Right lobe of liver (tissue), 6 donors: ENCODE data around the gene KCNJ2. TPM values are rescaled to one million over a fixed set of nuclear protein-coding genes. Genes with fewer than 3 reads are reported as not detected.

Source experiments
- ATAC-seq, 4 donors: fragments of 200-7000 bp; cut with Tn5 transposase; one replicate each; pipeline ENCODE4 v1.9.1; 2020; ENCODE audit warnings: mild to moderate bottlenecking in 4 of 4, moderate library complexity in 4 of 4
- DNase-seq, 3 donors: peaks; one replicate each; pipeline ENCODE4 v3.0.0-alpha.2; 2020
- H3K27ac ChIP-seq, 3 donors: fragments of 200-600 bp; one replicate each; pipeline ENCODE4 v1.8.0; 2022
- H3K27me3 ChIP-seq, 2 donors: fragments of 200-600 bp; one replicate each; pipeline ENCODE4 v1.8.0; 2022
- H3K36me3 ChIP-seq, 4 donors: fragments of 200-600 bp; sonication (generic) in 1 of 4; one replicate each; pipeline versions ENCODE4 v1.5.1 to v1.8.0; 2017 to 2022; ENCODE audit warnings: control low read depth in 1 of 4
- H3K4me1 ChIP-seq, 4 donors: fragments of 200-600 bp; sonication (generic) in 1 of 4; one replicate each; pipeline versions ENCODE4 v1.5.1 to v1.8.0; 2017 to 2022; ENCODE audit warnings: control low read depth in 1 of 4
- H3K4me3 ChIP-seq, 3 donors: fragments of 200-600 bp; one replicate each; pipeline ENCODE4 v1.8.0; 2022
- H3K9me3 ChIP-seq, 4 donors: fragments of 200-600 bp; sonication (generic) in 1 of 4; one replicate each; pipeline versions ENCODE4 v1.5.1 to v1.8.0; 2017 to 2022; ENCODE audit warnings: control low read depth in 1 of 4
- POLR2A ChIP-seq: fragments of 450-650 bp; IDR thresholded peaks from one replicate; pipeline ENCODE4 v1.6.1; 2017; ENCODE audit warnings: antibody characterized with exemption, mild to moderate bottlenecking
- WGBS: methylation state at CpG from one replicate; pipeline ENCODE4 v1.1.6; 2018; ENCODE audit warnings: low coverage, low lambda C conversion rate; ENCODE audit not compliant: insufficient coverage; ENCODE audit errors: missing lambda C conversion rate; 5-methylcytosine and 5-hydroxymethylcytosine counted together
- intact Hi-C, 2 donors: fragments of 100-400 bp; cut with DNase I; formaldehyde crosslinking; loops; one replicate each; pipeline versions ENCODE4 v1.11.2 to v1.14.1; 2022
- total RNA-seq, 6 experiments: library from RNA; depleted of rRNA in 2 of 6; stranded (reverse); fragments of >200 nt in 2 of 6; fragmentation: NEBNext Ultra II Directional in 3 of 6; extraction: Animal tissue kit (Norgen Biotek cat#: 25700) in 3 of 6; gene quantifications; one replicate each; pipeline versions ENCODE4 v1.1.0 to v1.2.4, GENCODE V29; 2016 to 2023
- TF ChIP-seq, protein P1 (sequence below), 4 donors: fragments of 200-600 bp in 3 of 4; fragments of 450-650 bp in 1 of 4; IDR thresholded peaks; one replicate each; pipeline versions ENCODE4 v1.5.1 to v1.8.0; 2016 to 2022; ENCODE audit warnings: antibody characterized with exemption in 4 of 4, mild to moderate bottlenecking in 2 of 4
- donor health status: DM: no; HTN: yes; CAD: no.
- donor health status: DM: no; HTN: no; CAD: no.
- donor health status: DM: no; HTN: no; CAD: no.
- donor health status: DM: no; HTN: yes; CAD: no.
- donor health status: DM: no; HTN: yes; CAD: no.

KCNJ2 gene
- total RNA-seq, 6 experiments from 2014 or later, result 0.62 to 2.5 (median 1.0) TPM

DNA sequence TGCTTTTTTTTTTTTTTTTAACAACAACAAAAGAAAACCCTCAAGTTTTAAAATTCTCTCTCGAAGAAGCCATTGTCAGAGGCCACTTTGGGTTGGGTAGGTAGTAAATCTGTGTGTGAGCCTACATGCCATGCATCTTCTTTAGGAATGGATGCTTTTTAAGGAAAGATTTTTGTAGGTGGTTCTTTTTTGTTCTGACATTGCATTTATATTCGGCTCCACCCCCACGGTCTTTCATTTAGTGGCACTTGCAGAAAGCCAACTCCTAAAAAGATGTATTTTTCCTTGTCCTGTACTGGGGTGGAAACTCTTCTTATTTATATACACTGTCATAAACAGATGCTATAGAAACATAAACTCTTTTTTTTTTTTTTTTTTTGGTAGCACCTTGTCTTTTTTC is 35.1 kb downstream of the KCNJ2 start:
- Histone ChIP-seq H3K4me3 (no peak overlapping the region), H3K9me3 (no peaks in the 10 kb centered on the region), H3K27ac (no peak overlapping the region), H3K27me3 (no peaks in the 10 kb centered on the region), H3K4me1 (no peaks in the 10 kb centered on the region), H3K36me3 (no peaks in the 10 kb centered on the region)
- no peak for TF ChIP-seq POLR2A
- TF ChIP-seq, protein P1, sequence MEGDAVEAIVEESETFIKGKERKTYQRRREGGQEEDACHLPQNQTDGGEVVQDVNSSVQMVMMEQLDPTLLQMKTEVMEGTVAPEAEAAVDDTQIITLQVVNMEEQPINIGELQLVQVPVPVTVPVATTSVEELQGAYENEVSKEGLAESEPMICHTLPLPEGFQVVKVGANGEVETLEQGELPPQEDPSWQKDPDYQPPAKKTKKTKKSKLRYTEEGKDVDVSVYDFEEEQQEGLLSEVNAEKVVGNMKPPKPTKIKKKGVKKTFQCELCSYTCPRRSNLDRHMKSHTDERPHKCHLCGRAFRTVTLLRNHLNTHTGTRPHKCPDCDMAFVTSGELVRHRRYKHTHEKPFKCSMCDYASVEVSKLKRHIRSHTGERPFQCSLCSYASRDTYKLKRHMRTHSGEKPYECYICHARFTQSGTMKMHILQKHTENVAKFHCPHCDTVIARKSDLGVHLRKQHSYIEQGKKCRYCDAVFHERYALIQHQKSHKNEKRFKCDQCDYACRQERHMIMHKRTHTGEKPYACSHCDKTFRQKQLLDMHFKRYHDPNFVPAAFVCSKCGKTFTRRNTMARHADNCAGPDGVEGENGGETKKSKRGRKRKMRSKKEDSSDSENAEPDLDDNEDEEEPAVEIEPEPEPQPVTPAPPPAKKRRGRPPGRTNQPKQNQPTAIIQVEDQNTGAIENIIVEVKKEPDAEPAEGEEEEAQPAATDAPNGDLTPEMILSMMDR (IDR thresholded peaks at IDR 0.05), result no peak
- WGBS, result 69% methylated on average over 3 of the region's 3 CpGs
- intact Hi-C loops, result no loop called here
- ATAC-seq (no peak), DNase-seq (no peak)

DNA sequence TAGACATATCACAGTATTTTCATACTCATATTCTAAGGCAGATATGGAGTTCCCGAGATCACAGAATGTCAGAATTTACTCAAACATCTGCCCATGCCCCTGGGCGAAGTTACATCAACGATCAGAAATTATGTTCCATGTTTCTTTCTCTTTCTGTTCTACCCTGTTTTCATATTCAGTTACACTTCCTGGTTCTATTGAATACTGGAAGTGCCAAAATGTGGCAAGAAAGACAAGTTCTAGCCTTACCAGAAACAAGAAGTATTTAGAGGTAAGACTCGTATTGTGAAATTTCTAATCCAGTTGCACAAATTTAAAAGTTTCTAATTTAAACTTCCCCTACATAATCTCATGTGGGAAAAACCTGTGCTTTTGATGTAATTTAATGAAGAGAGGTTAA is 36.1 kb downstream of the KCNJ2 start:
- no peaks in the 10 kb centered on the region for H3K9me3 ChIP-seq
- no peak overlapping the region for H3K27ac ChIP-seq
- no peaks in the 10 kb centered on the region for H3K27me3 ChIP-seq
- TF ChIP-seq POLR2A, result no peak
- TF ChIP-seq, protein P1 (IDR thresholded peaks at IDR 0.05), result no peak
- no peaks in the 10 kb centered on the region for H3K4me1 ChIP-seq
- H3K4me3 ChIP-seq, result no peak overlapping the region
- WGBS, result 50% methylated on average over 4 of the region's 4 CpGs
- no peaks in the 10 kb centered on the region for H3K36me3 ChIP-seq
- intact Hi-C loops, result no loop called here
- peak in 3 of 4 donors; percentile 33 to 59 (median 50) for ATAC-seq
- no peak for DNase-seq

DNA sequence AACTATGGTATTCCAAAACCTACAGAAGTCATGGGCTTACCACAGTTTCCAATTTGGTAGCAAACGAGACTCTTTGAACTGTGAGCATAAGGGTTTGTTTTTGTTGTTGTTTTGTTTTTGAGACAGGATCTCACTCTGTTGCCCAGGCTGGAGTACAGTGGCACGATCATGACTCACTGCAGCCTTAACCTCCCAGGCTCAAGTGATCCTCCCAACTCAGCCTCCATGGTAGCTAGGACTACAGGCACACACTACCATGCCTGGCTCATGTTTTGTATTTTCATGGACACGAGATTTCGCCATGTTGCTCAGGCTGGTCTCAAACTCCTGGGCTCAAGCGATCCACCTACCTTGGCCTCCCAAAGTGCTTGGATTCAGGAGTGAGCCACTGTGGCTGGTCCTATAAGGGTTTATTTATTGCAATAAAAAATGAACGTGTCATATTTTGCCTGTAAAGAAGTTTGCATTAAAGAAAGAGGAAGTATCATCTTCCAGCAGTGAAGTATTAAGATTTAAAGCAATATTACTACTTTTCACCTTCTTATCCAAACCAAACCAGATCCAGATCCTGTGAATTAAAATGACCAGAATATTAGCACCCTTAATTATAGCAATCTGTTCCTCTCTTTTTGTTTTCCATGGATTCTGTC is 37.2 kb downstream of the KCNJ2 start:
- TF ChIP-seq POLR2A, result no peak
- TF ChIP-seq, protein P1 (IDR thresholded peaks at IDR 0.05), result no peak
- no peak for ATAC-seq

DNA sequence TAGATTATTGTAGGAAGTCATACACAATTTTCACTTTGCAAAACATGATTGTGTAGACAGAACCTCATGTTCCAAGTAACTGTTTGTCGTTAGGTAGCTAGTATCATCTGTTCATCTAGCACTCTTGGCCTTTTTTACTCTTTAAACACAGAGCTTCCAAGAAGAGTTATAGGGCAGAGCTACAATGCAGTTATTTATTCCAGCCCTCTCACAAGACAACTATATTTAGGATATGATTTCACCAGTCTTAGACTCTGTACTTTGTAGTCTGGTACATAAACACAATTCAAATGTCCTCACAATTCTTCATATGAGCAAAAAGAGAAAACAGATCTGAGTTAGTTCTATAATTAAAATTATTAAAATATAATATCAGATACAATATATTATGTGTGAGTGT is 37.9 kb downstream of the KCNJ2 start:
- no peak for ATAC-seq
- no peak overlapping the region for H3K27ac ChIP-seq
- H3K9me3 ChIP-seq, result no peaks in the 10 kb centered on the region
- 33% methylated on average over 1 of the region's 1 CpG for WGBS
- no peaks in the 10 kb centered on the region for H3K36me3 ChIP-seq
- H3K27me3 ChIP-seq, result no peaks in the 10 kb centered on the region
- intact Hi-C loops, result no loop called here
- H3K4me3 ChIP-seq, result no peak overlapping the region
- DNase-seq, result no peak
- no peak for TF ChIP-seq POLR2A
- TF ChIP-seq, protein P1 (IDR thresholded peaks at IDR 0.05), result no peak
- H3K4me1 ChIP-seq, result no peaks in the 10 kb centered on the region

More for the DNA sequence above, 37.2 kb downstream of the KCNJ2 start:
- Histone ChIP-seq H3K27ac (no peak overlapping the region), H3K9me3 (no peaks in the 10 kb centered on the region), H3K4me3 (no peak overlapping the region), H3K36me3 (no peaks in the 10 kb centered on the region), H3K4me1 (no peaks in the 10 kb centered on the region), H3K27me3 (no peaks in the 10 kb centered on the region)
- intact Hi-C loops, result no loop called here
- WGBS, result 33% methylated on average over 5 of the region's 6 CpGs
- DNase-seq, result no peak
